NCI-H1092 treated with DMSO at 0.1 percent for 48 hours (cell line): Measurements from ENCODE around the gene MINDY4.

Experiments used
- DNase-seq: peaks from one replicate; lab custom pipeline; 2025; lab: John Stamatoyannopoulos, UW

The MINDY4 gene

DNA sequence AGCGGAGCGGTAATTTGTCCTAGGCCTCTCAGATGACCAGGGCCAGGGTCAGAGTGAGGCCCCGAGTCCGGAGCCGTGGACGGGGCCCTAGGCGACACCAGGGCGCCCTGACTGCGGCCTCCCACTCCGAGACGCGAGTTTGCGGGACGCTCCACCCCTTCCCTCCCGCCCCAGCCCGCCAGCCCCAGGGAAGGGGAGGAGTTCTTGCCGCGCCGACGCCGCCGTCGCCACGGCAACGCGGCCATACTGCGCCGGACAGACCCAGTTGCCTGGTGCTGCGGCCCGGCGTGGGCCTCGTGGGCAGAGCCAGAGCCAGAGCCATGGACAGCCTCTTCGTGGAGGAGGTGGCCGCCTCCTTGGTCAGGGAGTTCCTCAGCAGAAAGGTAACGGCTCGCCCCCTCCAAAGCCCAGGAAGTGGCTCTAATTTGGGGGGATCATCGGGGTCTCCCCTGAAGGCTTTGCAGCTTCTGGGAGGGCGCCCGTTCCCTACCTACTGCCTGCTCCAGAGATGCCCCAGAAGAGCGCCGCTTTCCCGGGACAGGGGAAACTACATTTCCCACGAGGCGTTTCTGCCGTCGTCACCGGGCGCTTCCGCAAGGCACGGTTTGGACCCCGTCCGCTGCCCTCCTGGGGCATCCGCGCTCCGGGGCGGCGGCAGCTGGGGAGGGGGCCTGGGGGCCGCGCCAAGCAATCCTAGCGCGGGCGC lies at the start of gene MINDY4:
Gene MINDY4 (plus strand): TSS at position 244 of the 706 bp plus-strand sequence. CDS start 77 bp downstream, at position 321.
- DNase-seq, result peak; percentile 60

DNA sequence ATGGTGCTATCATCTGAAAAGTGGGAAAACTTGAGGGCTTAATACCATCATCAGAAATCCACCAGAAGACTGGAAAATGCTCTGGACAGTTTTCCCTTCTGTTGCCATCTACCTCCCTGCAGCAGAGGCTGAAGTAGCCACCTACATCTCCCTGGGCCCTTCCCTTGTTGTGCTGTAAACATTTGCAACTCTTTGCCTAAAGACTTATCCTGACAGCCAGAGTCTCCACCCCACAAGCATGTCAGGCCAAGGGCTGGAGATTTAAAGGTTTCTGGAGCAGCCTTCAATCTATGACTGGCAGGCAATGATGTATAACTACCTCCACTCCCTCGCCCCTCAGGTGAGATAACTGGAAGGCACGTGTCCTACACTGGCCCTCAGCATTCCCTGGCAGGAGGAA lies 49.0 kb upstream of the MINDY4 start:
- no peak for DNase-seq

DNA sequence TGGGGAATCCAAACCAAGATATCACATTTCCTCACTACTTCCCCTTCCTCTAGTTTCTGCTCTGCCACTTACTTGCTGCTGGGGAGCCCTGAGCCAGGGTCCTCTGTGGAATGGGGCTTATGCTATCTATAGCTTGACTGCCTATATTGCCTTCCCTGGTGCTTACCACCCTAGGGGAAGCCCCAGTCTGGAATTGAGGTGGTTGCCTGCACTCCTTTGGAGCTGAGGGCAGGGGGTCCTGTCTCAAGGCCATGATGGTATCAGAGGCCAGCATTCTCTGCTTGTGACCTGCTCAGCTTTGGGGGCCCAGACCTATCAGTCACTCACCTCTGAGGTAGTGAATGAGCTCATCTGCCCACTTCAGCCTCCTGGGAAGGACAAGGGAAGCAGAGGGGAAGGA lies 48.5 kb upstream of the MINDY4 start:
- no peak for DNase-seq

DNA sequence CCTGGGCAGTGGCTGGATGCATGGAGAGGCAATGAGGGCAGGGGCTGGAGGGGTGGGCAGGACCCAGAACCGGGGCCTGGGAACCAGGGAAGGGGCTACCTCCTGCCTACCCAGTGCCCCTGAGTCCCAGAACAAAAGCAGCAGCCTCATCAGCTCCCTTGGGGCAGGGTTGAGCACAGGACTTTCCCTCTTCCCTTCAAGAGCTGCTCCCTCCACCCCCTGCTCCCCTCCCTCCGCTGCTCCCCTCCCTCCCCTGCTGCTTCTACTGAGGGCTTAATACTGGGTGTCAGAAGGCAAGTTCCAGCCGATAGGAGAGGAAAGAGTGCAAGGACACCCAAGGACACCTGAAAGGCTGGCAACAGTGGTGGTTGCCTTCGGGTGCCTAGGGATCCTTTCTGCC lies 47.4 kb upstream of the MINDY4 start:
- no peak for DNase-seq

DNA sequence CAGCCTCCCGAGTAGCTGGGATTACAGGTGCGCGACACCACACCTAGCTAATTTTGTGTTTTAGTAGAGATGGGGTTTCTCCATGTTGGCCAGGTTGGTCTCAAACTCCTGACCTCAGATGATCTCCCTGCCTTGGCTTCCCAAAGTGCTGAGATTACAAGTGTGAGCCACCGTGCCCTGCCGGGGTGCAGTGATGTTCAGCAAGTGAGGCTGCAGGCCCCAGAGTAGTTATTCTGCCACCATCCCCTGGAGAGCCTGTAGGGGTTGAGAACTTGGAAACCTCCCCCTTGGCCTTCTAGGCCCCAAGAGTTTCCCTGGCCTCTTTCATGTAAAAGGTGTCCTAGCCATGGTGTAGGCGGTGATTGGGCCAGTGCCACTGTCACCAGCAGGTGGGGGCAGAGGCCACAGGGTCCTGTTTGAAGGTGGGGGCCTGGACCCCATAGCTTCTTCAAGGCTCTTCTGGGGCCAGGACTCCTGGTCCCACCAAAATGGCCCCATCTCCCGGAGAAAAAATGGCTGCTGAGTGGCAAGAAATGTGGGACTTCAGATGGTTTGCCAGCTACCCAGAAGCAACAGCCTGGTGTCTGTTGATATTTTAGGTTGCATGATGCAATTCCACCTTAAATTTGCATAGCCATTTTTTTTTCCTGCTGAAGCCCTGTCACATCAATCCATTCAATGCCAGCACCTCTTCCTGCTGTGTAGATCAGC lies 44.8 kb upstream of the MINDY4 start:
- DNase-seq, result no peak

DNA sequence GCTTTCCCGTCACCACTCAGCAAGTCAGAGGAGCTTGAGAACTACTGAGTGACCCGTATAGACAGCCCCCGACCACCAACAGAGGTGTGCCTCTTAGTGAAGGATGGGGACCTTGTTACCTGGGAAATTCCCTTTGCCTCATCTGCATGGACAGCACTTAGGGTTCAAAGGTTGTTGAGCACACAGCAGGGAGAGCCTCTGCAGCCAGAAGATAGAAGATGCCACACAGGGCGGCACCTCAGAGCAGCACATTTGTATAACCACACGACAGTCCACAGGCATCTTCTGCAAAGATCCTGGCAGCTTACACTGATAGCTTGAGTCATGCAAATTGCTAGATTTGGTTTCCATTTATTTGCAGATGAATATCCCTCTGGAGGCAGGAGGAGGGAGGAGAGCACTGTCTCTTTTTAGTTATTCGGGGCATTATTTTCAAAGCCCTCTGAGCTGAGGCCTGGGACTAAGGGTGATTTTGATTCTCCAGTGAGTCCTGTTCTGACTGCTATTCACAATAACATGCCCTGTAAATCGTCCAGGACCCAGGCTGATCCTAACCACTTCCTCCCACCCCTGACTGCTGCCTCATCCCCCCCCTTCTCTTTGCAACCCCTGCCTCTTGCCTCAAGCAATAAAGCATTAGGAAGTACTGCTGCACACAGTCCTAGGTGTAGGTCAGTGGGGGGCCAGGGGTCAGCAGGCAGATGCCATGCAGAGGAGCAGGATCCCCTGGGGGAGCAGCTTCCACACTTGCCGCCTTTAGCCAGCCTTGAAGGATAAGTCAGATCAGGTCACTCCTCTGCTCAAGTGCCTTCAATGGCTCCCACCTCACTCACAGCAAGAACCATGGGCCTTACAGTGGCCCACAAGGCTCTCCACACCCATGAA lies 43.9 kb upstream of the MINDY4 start:
- DNase-seq, result no peak

DNA sequence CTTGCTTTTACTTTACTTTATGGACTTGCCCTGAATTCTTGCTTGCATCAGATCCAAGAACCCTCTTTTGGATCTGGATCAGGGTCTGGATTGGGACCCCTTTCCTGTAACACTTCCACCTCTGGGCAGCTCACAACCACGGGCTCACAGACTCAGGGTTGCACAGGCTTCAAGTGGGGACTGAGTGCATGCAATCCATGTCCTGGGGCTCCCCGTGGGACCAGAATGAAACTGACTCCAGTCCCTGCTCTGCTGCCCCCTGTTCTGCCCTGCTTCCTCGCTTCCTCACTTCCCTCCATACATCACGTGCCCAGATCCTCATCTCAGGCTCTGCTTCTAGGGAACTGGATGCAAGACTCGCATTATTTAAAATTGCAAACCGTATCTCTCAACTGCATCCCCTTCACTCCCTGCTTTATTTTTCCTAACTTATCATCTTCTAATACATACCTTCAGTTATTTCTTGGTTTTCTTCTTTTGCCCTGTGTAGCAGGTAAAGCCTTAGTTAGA lies 42.6 kb upstream of the MINDY4 start:
- DNase-seq, result no peak

DNA sequence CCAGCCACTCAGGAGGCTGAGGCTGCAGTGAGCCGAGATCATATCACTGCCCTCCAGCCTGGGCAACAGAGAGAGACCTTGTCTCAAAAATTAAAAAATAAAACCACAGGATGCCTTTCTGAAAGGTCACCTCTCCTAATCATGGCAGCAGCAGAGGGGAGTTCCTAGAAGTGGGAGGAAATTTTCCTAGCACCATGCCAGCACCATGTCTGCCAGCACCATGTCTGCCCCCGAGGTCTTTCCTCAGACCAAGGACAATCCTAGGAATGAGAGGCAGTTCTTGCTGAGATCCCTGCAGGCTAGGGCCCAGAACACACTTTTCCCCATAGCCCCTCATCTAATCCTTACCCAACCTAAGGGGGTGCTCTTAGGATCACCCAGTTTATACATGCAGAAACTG lies 41.6 kb upstream of the MINDY4 start:
- DNase-seq, result no peak

DNA sequence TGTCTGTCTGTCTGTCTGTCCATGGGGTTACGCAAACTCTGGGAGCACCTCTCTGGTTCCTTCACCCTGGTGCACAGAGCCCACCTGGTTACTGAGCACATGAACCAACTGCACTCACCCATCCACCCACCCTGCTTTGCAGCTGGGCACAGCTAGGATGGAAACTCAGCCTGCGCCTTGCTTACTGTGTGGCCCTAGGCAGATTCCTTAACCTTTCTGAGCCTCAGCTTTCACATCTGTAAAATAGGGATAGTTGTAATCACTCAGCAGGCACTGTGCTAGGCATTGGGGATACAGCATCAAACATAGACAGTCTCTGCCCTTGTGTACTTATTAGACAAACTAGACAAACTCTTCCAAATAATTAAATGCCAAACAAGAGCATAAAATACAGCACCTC lies 41.1 kb upstream of the MINDY4 start:
- DNase-seq, result no peak

DNA sequence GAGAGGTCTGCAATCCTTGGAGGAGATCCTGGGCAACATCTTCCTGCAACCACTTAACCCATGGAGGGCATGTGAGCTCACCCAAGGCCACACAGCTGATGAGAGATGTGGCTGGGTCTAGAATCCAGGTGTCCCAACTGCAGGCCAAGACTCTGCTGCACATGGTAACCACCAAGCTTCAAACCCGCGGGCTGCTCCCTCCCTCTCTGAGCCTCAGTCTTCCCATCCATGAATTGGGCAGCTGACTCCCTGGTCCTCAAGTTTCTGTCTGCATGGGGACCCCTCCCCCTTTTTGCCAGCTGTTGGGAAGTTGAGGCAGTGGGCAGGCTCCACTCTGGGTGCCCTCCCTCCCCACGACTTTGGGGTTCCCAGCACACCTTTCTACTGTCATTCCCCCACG lies 40.2 kb upstream of the MINDY4 start:
- no peak for DNase-seq

DNA sequence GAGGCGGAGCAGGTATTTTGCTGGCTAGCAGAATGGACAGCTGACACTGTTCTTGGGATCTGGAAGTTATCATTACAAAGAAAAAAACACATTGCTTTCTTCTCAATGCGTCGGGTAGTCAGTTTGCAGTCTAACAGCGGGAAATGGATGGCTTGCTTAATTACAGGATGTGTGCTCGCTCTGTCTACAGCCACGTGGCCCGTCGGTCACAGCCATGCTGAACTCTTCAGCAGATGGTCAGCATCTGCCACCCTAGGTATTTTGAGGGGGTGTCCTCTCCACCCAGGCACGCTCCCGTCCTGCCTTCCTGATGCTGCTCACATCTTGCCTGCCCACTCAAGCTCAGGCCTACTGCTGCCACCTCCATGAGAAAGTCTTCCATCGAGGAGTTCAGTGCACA lies 39.6 kb upstream of the MINDY4 start:
- DNase-seq, result no peak

DNA sequence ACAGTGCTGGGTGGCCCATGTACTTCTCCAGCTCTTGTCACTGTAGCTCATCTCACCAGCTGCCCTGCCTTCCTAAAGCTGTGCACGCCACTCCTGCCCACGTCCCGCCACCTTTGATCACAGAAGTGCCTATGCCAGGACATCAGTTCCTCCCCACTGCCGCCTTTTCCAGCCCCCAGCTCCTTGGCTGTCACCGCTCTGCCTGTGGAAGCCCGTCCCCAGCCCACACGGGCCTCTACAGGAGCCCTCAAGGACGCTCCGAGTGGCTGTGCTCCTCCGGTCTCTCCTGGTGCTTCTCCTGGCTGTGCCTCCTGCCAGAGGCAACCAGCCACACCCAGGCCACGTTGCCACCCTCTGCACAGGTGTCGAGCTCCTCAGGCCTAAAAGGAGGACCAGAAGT lies 38.6 kb upstream of the MINDY4 start:
- DNase-seq, result no peak

DNA sequence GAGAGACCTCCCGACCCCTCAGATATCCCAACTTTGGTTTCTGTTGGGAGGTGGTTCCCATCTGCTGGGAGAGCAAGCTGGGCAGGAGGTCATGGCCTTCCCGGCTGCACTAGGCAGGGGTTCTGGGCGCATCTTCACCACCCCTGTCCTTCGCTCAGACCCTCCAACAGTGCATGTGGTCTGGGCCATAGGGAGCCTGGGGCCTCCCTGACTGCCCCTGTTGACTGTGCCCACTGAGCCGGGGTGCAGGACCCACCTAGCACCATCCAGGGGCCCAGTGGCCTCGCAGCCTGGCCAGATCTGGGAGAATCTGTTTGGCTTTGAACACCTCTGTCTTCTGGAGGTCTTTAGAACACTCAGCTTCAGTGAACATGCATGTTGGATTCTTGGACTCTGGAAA lies 38.0 kb upstream of the MINDY4 start:
- DNase-seq, result no peak

DNA sequence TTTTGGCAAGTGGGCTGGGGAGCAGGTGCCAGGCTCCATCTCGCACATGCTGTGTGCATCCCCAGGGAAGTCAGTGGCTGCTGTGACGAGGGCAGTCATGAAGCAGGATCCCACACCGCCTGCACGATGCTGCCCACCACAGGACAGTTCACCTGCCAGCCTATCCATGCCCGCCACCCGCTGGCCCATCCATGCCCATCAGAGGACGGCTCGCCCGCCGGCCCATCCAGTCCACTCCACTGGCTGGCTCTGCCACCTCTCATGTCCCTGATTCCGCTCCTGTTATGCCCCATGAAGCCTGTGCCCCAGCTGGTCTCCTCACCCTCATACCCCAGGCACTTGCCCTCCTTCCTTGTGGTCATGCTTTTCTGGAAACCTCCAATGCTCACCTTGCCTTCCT lies 37.5 kb upstream of the MINDY4 start:
- DNase-seq, result no peak

DNA sequence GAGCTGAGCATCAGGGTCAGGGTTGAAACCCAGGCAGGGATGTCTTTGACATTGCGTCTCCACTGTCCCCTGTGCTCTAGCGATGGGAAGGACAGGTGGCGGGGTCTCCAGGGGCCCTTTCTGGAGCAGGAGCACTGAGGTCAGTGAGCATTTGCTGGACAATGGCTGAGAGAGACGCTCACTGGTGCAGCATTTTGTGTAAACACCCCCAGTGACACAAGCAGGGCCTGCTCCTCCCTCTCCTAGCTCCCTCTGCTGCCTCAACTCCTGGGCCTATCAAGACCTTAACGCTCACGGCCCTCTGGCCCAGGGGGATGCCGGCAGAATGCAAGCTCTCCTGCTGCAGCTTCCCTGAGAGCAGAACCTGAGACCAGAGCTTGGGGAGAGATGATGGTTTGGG lies 36.7 kb upstream of the MINDY4 start:
- no peak for DNase-seq

DNA sequence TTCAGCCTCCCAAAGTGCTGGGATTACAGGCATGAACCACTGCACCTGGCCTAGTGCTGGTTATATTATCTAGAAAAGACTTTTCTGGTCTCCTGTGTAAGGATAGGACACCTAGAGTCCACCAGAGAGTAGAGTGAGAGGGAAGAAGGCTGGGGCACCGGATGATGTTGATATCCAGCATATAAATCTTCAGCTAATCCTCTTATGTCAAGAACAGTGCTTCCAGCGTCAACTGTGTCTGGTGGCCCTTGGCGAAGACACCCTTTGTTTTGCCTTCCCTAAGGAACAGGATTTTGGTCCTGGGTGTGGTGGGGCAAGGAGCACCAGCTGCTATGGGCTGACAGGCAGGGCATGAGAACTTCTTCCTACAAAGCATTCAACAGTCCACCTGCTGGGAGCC lies 35.6 kb upstream of the MINDY4 start:
- DNase-seq, result no peak

DNA sequence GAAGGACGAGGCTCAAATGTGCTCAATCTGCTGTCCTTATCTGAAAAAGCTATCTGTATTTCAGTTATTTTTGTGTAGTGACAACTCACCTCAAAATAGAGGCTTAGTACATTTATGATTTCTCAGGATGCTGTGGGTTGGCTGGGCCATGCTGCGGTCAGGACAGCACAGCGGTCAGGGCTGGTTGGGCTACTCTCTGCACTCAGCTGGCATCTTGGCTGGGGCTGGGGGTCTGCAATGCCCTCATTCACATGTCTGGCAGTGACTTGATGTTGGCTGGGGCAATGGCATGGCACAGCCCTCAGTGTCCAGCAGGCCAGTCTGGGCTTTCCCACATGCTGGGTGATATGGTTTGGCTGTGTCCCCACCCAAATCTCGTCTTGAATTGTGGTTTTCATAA lies 34.9 kb upstream of the MINDY4 start:
- DNase-seq, result no peak

DNA sequence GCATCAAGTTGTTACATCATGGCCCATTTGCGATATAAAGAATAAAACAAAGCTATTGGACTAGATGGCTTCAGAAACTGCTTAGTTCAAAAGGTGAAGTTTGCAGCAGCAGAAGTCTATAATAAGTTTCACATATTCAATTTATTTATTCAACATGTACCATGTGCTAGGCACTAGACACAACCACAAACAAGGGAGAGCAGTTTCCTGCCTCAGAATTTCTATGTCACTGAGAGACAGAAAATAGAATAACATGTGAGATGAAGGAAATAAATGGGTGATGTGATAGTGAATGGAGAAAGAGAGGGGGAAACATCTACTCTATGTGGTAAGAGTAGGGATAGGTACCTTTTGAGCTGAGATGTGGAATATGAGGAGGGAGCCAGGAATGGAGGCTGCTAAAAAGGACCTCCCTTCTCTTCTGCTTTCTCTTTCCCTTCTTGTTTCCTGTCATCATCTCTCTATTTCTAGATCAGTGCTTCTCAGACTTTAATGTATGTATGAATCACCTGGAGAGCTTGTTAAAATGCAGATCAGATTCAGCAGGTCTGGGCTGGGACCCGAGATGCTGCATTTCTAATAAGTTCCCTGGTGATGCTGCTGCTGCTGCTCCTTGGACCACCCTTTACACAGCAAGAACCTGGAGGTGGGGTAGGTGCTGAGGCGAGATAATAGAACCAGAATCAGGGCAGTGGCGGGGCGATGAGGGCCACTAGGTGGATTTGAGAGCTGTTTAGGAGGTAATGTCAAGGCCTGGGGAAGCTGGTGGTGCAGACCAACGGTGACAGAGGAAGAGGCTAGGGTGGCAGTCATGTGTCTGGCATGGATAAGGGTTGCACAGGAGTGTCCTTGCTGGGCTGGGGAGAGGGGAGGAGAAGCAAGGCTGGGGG lies 32.9 kb upstream of the MINDY4 start:
- no peak for DNase-seq

DNA sequence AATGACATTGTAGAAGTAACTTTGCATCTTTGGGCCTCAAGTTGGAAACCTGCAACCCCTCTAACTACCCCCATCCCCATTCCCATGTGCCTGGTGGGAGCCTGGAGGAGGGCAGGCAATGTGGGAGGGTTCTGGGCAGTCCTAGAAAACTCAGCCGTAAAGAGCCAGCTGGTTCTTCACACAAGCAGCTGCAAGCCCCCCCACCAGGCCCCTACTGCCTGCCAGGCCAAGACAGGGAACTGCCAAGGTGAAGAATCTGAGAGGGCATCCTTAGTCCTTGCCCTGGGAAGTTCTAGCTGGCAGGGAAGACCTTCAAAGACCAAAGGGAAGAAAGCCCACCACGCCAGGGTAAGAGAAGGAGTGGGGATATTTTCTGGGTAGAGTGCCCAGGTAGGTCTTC lies 31.5 kb upstream of the MINDY4 start:
- no peak for DNase-seq

DNA sequence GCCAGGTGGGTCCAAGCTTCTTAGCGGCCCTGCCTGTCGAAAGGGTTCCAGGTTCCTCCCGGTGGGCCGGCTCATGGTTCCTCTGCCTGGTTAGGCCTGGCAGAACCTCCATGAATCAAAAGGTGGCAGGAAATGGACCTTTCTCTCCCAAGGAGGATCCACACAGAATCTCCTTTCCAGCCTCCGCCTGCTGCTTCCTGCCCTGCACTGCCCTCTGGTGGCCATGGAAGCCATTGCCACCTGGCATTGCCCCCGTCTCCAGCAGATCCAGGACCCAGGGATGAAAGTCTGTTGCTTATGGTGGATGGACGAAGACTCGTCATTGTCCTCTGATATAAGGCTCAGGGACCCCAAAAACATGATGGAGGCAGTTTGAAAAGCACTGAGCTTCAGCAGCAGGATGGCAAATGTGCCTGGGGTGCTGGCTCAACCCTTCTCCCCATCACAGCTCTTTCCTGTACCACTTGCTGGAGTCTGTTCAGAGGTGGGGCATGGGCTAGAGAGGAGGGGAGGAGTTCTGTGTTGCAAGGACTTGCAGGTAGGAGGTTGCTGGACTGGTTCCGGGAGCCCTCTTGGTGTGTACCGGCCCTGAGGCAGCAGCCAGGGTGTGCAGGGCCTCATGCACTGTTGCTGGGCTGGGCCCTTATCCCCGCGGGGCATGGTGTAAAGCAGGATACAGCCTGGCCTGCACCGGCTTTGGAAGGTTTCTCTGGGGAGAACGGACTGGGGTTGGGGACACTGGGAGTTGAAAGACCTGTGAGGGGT lies 30.6 kb upstream of the MINDY4 start:
- peak; percentile 74 for DNase-seq

DNA sequence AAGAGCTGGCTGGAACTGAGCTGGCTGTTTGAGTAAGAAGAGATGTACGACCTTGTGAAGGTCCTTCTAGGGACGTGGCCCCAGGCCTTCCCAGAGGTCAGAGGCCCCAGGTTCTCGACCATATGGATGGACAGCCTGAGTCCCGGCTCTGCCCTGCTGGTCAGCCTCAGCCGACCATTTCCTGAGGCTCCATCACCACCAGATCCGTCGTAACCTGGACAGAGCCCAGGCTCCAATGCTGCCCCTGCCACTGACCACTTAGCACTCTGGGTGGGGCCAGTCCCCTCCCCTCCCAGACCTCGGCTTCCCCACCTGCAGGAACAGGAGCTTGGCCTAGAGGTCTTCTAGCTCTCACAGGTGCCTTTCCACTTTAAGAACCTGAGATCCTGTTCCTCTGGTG lies 29.9 kb upstream of the MINDY4 start:
- DNase-seq, result no peak
